Measurements from ENCODE around the gene C9orf50.

C9orf50 gene

DNA sequence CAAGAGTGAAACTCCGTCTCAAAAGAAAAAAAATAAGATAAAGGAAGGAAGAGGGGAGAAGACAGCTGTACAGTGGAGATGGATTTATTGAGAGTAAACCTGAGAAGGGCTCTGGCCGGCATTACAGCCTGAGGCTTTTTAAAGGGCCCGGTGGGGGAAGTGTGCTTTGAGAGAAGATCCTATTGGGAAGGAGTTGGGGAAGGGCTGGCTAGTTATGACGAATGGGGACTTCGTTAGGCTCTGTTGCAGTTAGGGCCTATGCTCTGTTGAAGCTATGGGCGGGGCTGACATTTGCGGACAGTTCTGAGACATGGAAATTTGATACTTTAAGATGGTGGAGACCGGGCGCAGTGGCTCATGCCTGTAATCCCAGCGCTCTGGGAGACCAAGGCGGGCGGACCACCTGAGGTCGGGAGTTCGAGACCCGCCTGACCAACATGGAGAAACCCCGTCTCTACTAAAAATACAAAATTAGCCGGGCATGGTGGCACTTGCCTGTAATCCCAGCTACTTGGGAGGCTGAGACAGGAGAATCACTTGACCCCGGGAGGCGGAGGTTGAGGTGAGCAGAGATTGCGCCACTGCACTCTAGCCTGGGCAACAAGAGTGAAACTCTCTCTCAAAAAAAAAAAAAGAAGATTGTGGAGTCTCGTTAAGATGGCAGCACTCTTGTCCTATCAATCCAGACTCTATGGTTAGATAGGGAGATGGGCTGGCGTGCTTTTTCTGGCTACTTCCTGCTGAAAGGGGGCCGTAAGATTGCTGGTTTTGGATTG is 33.2 kb downstream of the C9orf50 start:
- DNase-seq, result no peak

DNA sequence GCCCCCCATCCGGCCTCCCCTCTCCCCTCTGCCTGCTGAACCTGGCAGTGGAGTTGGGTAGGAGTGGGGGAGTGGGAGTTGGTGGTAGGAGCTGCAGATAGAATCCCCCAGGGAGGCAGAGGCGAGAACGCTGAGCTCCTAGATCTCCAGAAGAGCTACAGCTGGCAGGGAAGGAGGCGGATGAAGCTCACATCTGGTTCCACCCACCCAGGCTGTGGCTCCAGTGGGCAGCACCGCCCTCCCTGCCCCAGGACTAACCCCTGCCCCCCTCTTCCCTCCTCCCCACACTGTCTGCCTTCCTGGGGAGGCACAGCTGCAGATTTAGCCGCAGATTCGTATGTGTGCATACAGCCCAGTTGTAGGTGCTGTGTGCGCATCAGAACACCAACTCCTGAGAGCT is 34.2 kb downstream of the C9orf50 start:
- peak; percentile 61 for DNase-seq

- DNase-seq, result no peak
These were observed 34.7 kb downstream of the C9orf50 start for GRCh38 chr9:129586245-129586644.

- no peak for DNase-seq
These were observed 35.5 kb downstream of the C9orf50 start for GRCh38 chr9:129585352-129585751.

GRCh38 chr9:129584136-129584535 is 36.8 kb downstream of the C9orf50 start:
- peak; percentile 92 for DNase-seq

GRCh38 chr9:129583308-129584038 is 37.4 kb downstream of the C9orf50 start:
- DNase-seq, result no peak

GRCh38 chr9:129582855-129583254 is 38.0 kb downstream of the C9orf50 start:
- DNase-seq, result no peak

DNA sequence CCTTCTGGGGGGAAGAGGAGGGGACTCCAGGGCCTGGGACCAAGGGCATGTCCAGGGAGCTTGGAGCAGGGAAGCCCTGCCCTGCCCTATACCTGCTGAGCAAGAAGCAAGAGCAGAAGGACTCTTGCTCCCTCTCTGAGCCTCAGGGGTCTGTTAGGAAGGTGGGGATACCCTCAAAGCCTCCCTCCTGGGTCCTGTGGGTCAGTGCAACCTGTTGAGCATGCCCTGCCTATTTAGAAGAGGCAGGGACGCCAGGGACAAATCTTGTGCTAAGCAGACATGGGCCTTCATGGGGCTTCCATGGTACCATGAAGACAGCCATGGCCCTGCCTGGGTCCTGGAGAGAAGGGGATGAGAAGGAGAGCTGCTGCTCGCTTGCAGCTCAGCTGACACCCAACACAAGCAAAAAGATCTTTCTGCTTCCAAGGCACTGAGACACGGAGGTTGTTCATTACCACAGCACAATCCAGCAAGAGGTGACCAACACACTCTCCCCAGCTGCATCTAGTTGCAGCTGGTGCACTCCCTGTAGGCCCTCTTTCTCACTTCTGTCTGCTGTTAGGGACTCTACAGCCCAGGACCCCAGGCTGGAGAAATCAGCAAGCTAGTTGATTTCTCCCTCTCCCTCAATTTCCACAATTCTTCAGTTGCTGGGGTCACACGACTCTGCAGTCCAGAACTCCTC is 39.3 kb downstream of the C9orf50 start:
- no peak for DNase-seq

GRCh38 chr9:129580211-129580915 is 40.5 kb downstream of the C9orf50 start:
- DNase-seq, result no peak

GRCh38 chr9:129579294-129579693 is 41.6 kb downstream of the C9orf50 start:
- peak; percentile 43 for DNase-seq

GRCh38 chr9:129576546-129577543 is 44.1 kb downstream of the C9orf50 start:
- DNase-seq, result no peak

GRCh38 chr9:129575818-129576217 is 45.1 kb downstream of the C9orf50 start:
- no peak for DNase-seq

DNA sequence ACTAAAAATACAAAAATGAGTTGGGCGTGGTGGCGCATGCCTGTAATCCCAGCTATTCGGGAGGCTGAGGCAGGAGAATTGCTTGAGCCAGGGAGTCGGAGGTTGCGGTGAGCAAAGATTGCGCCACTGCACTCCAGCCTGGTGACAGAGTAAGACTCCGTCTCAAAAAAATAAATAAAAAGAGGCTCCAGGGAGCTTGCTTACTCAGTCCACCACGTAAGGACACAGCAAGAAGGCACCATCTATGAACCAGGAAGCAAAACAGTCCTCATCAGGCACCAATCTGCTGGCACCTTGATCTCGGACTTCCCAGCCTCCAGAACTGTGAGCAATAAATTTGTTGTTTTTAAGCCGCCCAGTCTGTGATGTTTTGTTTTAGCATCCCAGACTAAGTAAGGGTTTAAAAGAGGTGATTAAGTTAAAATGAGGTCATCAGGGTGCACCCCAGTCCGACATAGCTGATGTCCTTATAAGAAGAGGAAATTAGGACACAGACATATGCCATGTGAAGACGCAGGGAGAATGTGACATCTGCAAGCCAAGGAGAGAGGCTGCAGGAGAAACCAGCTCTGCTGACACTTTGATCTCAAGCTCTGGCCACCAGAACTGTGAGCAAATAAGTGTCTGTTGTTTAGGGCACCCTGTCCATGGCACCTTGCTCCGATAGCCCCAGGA is 45.9 kb downstream of the C9orf50 start:
- DNase-seq, result no peak

- no peak for DNase-seq
These were observed 46.9 kb downstream of the C9orf50 start for GRCh38 chr9:129573977-129574376.

GRCh38 chr9:129572517-129572916 is 48.4 kb downstream of the C9orf50 start:
- no peak for DNase-seq

GRCh38 chr9:129572052-129572425 is 48.9 kb downstream of the C9orf50 start:
- no peak for DNase-seq

GRCh38 chr9:129571298-129572051 is 49.4 kb downstream of the C9orf50 start:
- no peak for DNase-seq

- peak; percentile 67 for DNase-seq
These were observed 50.2 kb downstream of the C9orf50 start for GRCh38 chr9:129570450-129571297.

All from eye (tissue), 1 donor.